ENCODE measurements around the gene TBX2. TPM values are rescaled to one million over a fixed set of nuclear protein-coding genes. Genes with fewer than 3 reads are reported as not detected.
A peak's percentile ranks its signal among the peaks of the same experiment; 100 is the strongest.
"Not testable (repeated sequence)": the region's sequence is repeated elsewhere in the genome, so short reads cannot be mapped to it uniquely, and the experiment has no call there.

TBX2 gene
- total RNA-seq, 1 donor from 2014 or later = 8.6 TPM

- H3K4me3 Mint-ChIP-seq (ENCODE audit: unreplicated experiment) = no peak overlapping the region
- no peaks in the 10 kb centered on the region for H3K27me3 Mint-ChIP-seq (ENCODE audit: low read depth)
- peaks cover 10% of the 10 kb centered on the region for H3K4me1 Mint-ChIP-seq (ENCODE audit: low read depth)
- DNase-seq (ENCODE audit: low spot score) = no peak
- H3K27ac Mint-ChIP-seq (ENCODE audit: unreplicated experiment) = no peak overlapping the region
- H3K9me3 Mint-ChIP-seq (ENCODE audit: low read depth) = no peaks in the 10 kb centered on the region
- TF ChIP-seq CTCF (IDR thresholded peaks at IDR 0.05) = no peak
- H3K36me3 Mint-ChIP-seq (ENCODE audit: low read depth) = no peaks in the 10 kb centered on the region
Measured at GRCh38 chr17:61354895-61355874, 44.5 kb upstream of the TBX2 start.

- DNase-seq (ENCODE audit: low spot score); H3K36me3 Mint-ChIP-seq (ENCODE audit: low read depth); H3K27me3 Mint-ChIP-seq (ENCODE audit: low read depth); H3K4me3 Mint-ChIP-seq (ENCODE audit: unreplicated experiment); H3K9me3 Mint-ChIP-seq (ENCODE audit: low read depth): not testable (repeated sequence)
- peaks cover 26% of the 10 kb centered on the region for H3K4me1 Mint-ChIP-seq (ENCODE audit: low read depth)
- peak overlapping the region; percentile 87 for H3K27ac Mint-ChIP-seq (ENCODE audit: unreplicated experiment)
Measured at GRCh38 chr17:61357061-61357460, 42.6 kb upstream of the TBX2 start.

- H3K4me3 Mint-ChIP-seq (ENCODE audit: unreplicated experiment); DNase-seq (ENCODE audit: low spot score); H3K27me3 Mint-ChIP-seq (ENCODE audit: low read depth); H3K36me3 Mint-ChIP-seq (ENCODE audit: low read depth); H3K9me3 Mint-ChIP-seq (ENCODE audit: low read depth); H3K27ac Mint-ChIP-seq (ENCODE audit: unreplicated experiment): not testable (repeated sequence)
- H3K4me1 Mint-ChIP-seq (ENCODE audit: low read depth) = peaks cover 26% of the 10 kb centered on the region
Measured at GRCh38 chr17:61359513-61359912, 40.1 kb upstream of the TBX2 start.

GRCh38 chr17:61360318-61360943 lies 39.2 kb upstream of the TBX2 start:
- H3K9me3 Mint-ChIP-seq (ENCODE audit: low read depth) = peaks cover 3% of the 10 kb centered on the region

GRCh38 chr17:61361084-61361483 lies 38.6 kb upstream of the TBX2 start:
- no peaks in the 10 kb centered on the region for H3K27me3 Mint-ChIP-seq (ENCODE audit: low read depth)
- H3K36me3 Mint-ChIP-seq (ENCODE audit: low read depth) = no peaks in the 10 kb centered on the region
- H3K9me3 Mint-ChIP-seq (ENCODE audit: low read depth) = peaks cover 3% of the 10 kb centered on the region
- peak overlapping the region; percentile 42 for H3K27ac Mint-ChIP-seq (ENCODE audit: unreplicated experiment)
- TF ChIP-seq CTCF (IDR thresholded peaks at IDR 0.05) = no peak
- H3K4me1 Mint-ChIP-seq (ENCODE audit: low read depth) = peaks cover 26% of the 10 kb centered on the region
- H3K4me3 Mint-ChIP-seq (ENCODE audit: unreplicated experiment) = no peak overlapping the region
- DNase-seq (ENCODE audit: low spot score) = no peak

More at GRCh38 chr17:61360318-61360943, 39.2 kb upstream of the TBX2 start:
- TF ChIP-seq CTCF (IDR thresholded peaks at IDR 0.05) = no peak
- DNase-seq (ENCODE audit: low spot score) = no peak
- no peak overlapping the region for H3K27ac Mint-ChIP-seq (ENCODE audit: unreplicated experiment)
- peaks cover 26% of the 10 kb centered on the region for H3K4me1 Mint-ChIP-seq (ENCODE audit: low read depth)
- no peaks in the 10 kb centered on the region for H3K27me3 Mint-ChIP-seq (ENCODE audit: low read depth)
- H3K4me3 Mint-ChIP-seq (ENCODE audit: unreplicated experiment) = no peak overlapping the region
- no peaks in the 10 kb centered on the region for H3K36me3 Mint-ChIP-seq (ENCODE audit: low read depth)

GRCh38 chr17:61362396-61362795 lies 37.2 kb upstream of the TBX2 start:
- Mint-ChIP-seq H3K9me3 (ENCODE audit: low read depth) (peaks cover 3% of the 10 kb centered on the region), H3K36me3 (ENCODE audit: low read depth) (no peaks in the 10 kb centered on the region), H3K4me3 (ENCODE audit: unreplicated experiment) (no peak overlapping the region), H3K27ac (ENCODE audit: unreplicated experiment) (no peak overlapping the region), H3K27me3 (ENCODE audit: low read depth) (no peaks in the 10 kb centered on the region), H3K4me1 (ENCODE audit: low read depth) (peaks cover 16% of the 10 kb centered on the region)
- TF ChIP-seq CTCF (IDR thresholded peaks at IDR 0.05) = no peak
- DNase-seq (ENCODE audit: low spot score) = no peak
